A549 (cell line): Measurements from ENCODE around the gene CKMT2. TPM values are rescaled to one million over a fixed set of nuclear protein-coding genes. Genes with fewer than 3 reads are reported as not detected.

Experiments used
- ATAC-seq, 2 experiments: fragments of 200-7000 bp in 1 of 2; fragments of >200 bp in 1 of 2; cut with Nextera tagmentation in 1 of 2; cut with Tn5 transposase in 1 of 2; 3 replicates each; pipeline versions ENCODE4 v1.8.0 to v1.9.1; 2018 to 2020; ENCODE audit warnings: mild to moderate bottlenecking in 1 of 2, moderate library complexity in 1 of 2
- CTCF ChIA-PET: fragments of 300-600 bp; sonication (Branson Sonifier 250); formaldehyde crosslinking; extraction: SDS; loops from one replicate; lab custom pipeline; 2021; ENCODE audit warnings: antibody characterized with exemption, inconsistent platforms; lab: Yijun Ruan, JAX
- POLR2A ChIA-PET: fragments of 350-600 bp; formaldehyde crosslinking; extraction: SDS; loops from one replicate; lab custom pipeline; 2021; ENCODE audit warnings: antibody characterized with exemption, inconsistent platforms; lab: Yijun Ruan, JAX
- DNase-seq, 2 experiments: peaks; one replicate each; pipeline versions ENCODE4 v3.0.0 to v3.0.0-alpha.2; 2011 to 2016; ENCODE audit warnings: low read depth in 1 of 2, low spot score in 1 of 2
- FAIRE-seq: peaks from 2 replicates; lab custom pipeline; 2011; peaks lifted over from hg19 to GRCh38; lab: Jason Lieb, UNC
- H3K27ac ChIP-seq, 2 experiments: fragments of >200 bp; sonication (Bioruptor Twin); formaldehyde crosslinking; 3 replicates each; pipeline ENCODE4 v1.5.1; 2016 to 2017
- H3K4me1 ChIP-seq: fragments of >200 bp; sonication (Bioruptor Twin); formaldehyde crosslinking; 3 replicates; pipeline ENCODE4 v1.6.1; 2016
- H3K4me2 ChIP-seq: fragments of >200 bp; sonication (Bioruptor Twin); formaldehyde crosslinking; 3 replicates; pipeline ENCODE4 v1.6.1; 2016
- H3K4me3 ChIP-seq: fragments of >200 bp; sonication (Bioruptor Twin); formaldehyde crosslinking; 3 replicates; pipeline ENCODE4 v1.5.1; 2016
- H3K9me3 ChIP-seq: fragments of >200 bp; sonication (Bioruptor Twin); formaldehyde crosslinking; 3 replicates; pipeline ENCODE4 v1.6.1; 2016
- ATOH8 ChIP-seq: fragments of 250-450 bp; sonication (Bioruptor Pico); IDR thresholded peaks from 2 replicates; pipeline ENCODE4 v1.5.0; 2020; ENCODE audit warnings: low read depth, mild to moderate bottlenecking, moderate library complexity
- BHLHE40 ChIP-seq: IDR thresholded peaks from 2 replicates; pipeline ENCODE4 v1.6.1; 2012; ENCODE audit warnings: low read depth, low read length, inconsistent platforms
- CEBPB ChIP-seq, 2 experiments: fragments of >200 bp in 1 of 2; sonication (Bioruptor Twin) in 1 of 2; formaldehyde crosslinking in 1 of 2; IDR thresholded peaks; 2 replicates each; pipeline ENCODE4 v1.6.1; 2012 to 2016
- CHD2 ChIP-seq: fragments of 150-350 bp; IDR thresholded peaks from 2 replicates; pipeline ENCODE4 v1.6.1; 2014; ENCODE audit warnings: low read length; ENCODE audit not compliant: partially characterized antibody
- CHD4 ChIP-seq: fragments of 200-600 bp; sonication (generic); IDR thresholded peaks from 2 replicates; pipeline ENCODE4 v1.6.1; 2016; ENCODE audit warnings: antibody characterized with exemption, mild to moderate bottlenecking, borderline replicate concordance
- E2F6 ChIP-seq: IDR thresholded peaks from 2 replicates; pipeline ENCODE4 v1.6.1; 2012; ENCODE audit warnings: low read depth, borderline replicate concordance
- EHF ChIP-seq: fragments of 250-450 bp; sonication (Bioruptor Pico); IDR thresholded peaks from 2 replicates; pipeline ENCODE4 v1.5.0; 2020; ENCODE audit warnings: mild to moderate bottlenecking
- EHMT2 ChIP-seq: fragments of 200-600 bp; sonication (generic); IDR thresholded peaks from 2 replicates; pipeline ENCODE4 v1.6.1; 2016; ENCODE audit warnings: antibody characterized with exemption, low read depth, mild to moderate bottlenecking, moderate library complexity
- EP300 ChIP-seq, 2 experiments: fragments of >200 bp; sonication (Bioruptor Twin); formaldehyde crosslinking; IDR thresholded peaks; 2 replicates in 1 of 2; 3 replicates in 1 of 2; pipeline ENCODE4 v1.6.1; 2016 to 2017
- FOXS1 ChIP-seq: fragments of 250-450 bp; sonication (Bioruptor Pico); IDR thresholded peaks from 2 replicates; pipeline ENCODE4 v1.5.0; 2020; ENCODE audit warnings: mild to moderate bottlenecking, moderate library complexity
- GATA3 ChIP-seq: IDR thresholded peaks from 2 replicates; pipeline ENCODE4 v1.6.1; 2012; ENCODE audit warnings: borderline replicate concordance
- HOXA7 ChIP-seq: fragments of 250-450 bp; sonication (Bioruptor Pico); IDR thresholded peaks from 2 replicates; pipeline ENCODE4 v1.5.0; 2020; ENCODE audit warnings: mild to moderate bottlenecking, moderate library complexity
- HOXB13 ChIP-seq: fragments of 250-450 bp; sonication (Bioruptor Pico); IDR thresholded peaks from 2 replicates; pipeline ENCODE4 v1.5.0; 2020; ENCODE audit warnings: low read depth, mild to moderate bottlenecking, moderate library complexity
- HOXB5 ChIP-seq: fragments of 250-450 bp; sonication (Bioruptor Pico); IDR thresholded peaks from 2 replicates; pipeline ENCODE4 v1.5.0; 2020; ENCODE audit warnings: mild to moderate bottlenecking, moderate library complexity
- KDM1A ChIP-seq: fragments of 200-600 bp; sonication (generic); IDR thresholded peaks from 2 replicates; pipeline ENCODE4 v1.6.1; 2016; ENCODE audit warnings: low read depth, mild to moderate bottlenecking
- KDM5A ChIP-seq: fragments of 200-600 bp; sonication (generic); IDR thresholded peaks from 2 replicates; pipeline ENCODE4 v1.6.1; 2016; ENCODE audit warnings: antibody characterized with exemption, mild to moderate bottlenecking
- MYC ChIP-seq: IDR thresholded peaks from 2 replicates; pipeline ENCODE4 v1.6.1; 2012; ENCODE audit warnings: mild to moderate bottlenecking, inconsistent platforms, low read length, improper control_type of control experiment, borderline replicate concordance
- RARB ChIP-seq: fragments of 250-450 bp; sonication (Bioruptor Pico); IDR thresholded peaks from 2 replicates; pipeline ENCODE4 v1.8.0; 2021; ENCODE audit warnings: mild to moderate bottlenecking, moderate library complexity
- SREBF2 ChIP-seq: fragments of 450-650 bp; IDR thresholded peaks from 2 replicates; pipeline ENCODE4 v1.6.1; 2014; ENCODE audit warnings: mild to moderate bottlenecking, moderate library complexity
- ZC3H11A ChIP-seq: fragments of 450-650 bp; IDR thresholded peaks from 2 replicates; pipeline ENCODE4 v1.6.1; 2014; ENCODE audit warnings: antibody characterized with exemption, mild to moderate bottlenecking
- ZFP36 ChIP-seq: fragments of 450-650 bp; IDR thresholded peaks from 2 replicates; pipeline ENCODE4 v1.6.1; 2014; ENCODE audit warnings: borderline replicate concordance; ENCODE audit not compliant: partially characterized antibody
- WGBS: methylation state at CpG from one replicate; pipeline ENCODE4 v1.1.6; 2017; ENCODE audit errors: missing lambda C conversion rate; 5-methylcytosine and 5-hydroxymethylcytosine counted together
- polyA plus RNA-seq, 4 experiments: library from polyadenylated mRNA; depleted of rRNA in 3 of 4; stranded (reverse); fragments of >200 nt; fragmentation: RNase III in 1 of 4; extraction: RNeasy Plus Mini Kit Qiagen cat#74134 plus additional on column Dnase treatment in 1 of 4; gene quantifications; 2 replicates in 3 of 4; 3 replicates in 1 of 4; pipeline ENCODE4 v1.2.3, GENCODE V29; 2011 to 2017
- TF ChIP-seq, protein P1 (sequence below): fragments of 250-450 bp; sonication (Bioruptor Pico); IDR thresholded peaks from 2 replicates; pipeline ENCODE4 v1.5.0; 2021; ENCODE audit warnings: mild to moderate bottlenecking, moderate library complexity, borderline replicate concordance
- TF ChIP-seq, protein P2 (sequence below): fragments of 150-350 bp; IDR thresholded peaks from 2 replicates; pipeline ENCODE4 v1.6.1; 2014; ENCODE audit warnings: low read depth, mild to moderate bottlenecking, low read length

The CKMT2 gene
- polyA plus RNA-seq, 2 of the 4 experiments (the other 2 are of a cell fraction) = not detected

DNA sequence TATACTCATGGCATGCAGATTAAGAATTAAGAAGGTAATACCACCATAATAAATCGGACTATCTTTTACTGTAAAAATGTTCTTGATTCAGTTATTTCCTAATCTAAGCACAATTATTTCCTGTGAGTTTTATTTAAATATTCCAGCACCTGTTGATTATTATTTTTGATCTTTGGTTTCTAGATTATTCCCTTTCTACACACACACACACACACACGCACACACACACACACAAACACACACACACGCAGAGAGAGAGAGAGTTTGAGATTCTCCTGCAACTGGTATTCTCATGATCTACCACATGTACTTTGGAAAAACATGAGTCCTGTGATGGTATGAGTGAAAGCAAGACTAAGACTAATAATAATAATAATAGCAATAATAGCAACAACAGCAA, 17.0 kb upstream of the CKMT2 start:
- no peak overlapping the region for H3K4me3 ChIP-seq
- no peak overlapping the region for H3K27ac ChIP-seq
- FAIRE-seq (no peak), ATAC-seq (no peak), DNase-seq (no peak)
- H3K9me3 ChIP-seq = no peaks in the 10 kb centered on the region
- CTCF ChIA-PET = interaction anchor here (0.8 kb wide), 1 partner anchor 21 kb away, joined by 4 read pairs; no protein-coding TSS in a partner anchor
- 57% methylated on average over 3 of the region's 3 CpGs for WGBS
- H3K4me2 ChIP-seq = no peak overlapping the region
- POLR2A ChIA-PET = no interaction called here
- no peaks in the 10 kb centered on the region for H3K4me1 ChIP-seq
- TF ChIP-seq MYC (no peak), SREBF2 (no peak), CHD4 (no peak), ZC3H11A (no peak), FOXS1 (no peak), EP300 (IDR thresholded peaks at IDR 0.05) (no peak), GATA3 (no peak), HOXA7 (CRISPR knock-in tag) (no peak), KDM5A (no peak), ATOH8 (no peak), BHLHE40 (no peak), ZFP36 (no peak), CEBPB (IDR thresholded peaks at IDR 0.05) (no peak), RARB (no peak), KDM1A (no peak), EHMT2 (no peak), CHD2 (no peak)
- TF ChIP-seq, protein P1, sequence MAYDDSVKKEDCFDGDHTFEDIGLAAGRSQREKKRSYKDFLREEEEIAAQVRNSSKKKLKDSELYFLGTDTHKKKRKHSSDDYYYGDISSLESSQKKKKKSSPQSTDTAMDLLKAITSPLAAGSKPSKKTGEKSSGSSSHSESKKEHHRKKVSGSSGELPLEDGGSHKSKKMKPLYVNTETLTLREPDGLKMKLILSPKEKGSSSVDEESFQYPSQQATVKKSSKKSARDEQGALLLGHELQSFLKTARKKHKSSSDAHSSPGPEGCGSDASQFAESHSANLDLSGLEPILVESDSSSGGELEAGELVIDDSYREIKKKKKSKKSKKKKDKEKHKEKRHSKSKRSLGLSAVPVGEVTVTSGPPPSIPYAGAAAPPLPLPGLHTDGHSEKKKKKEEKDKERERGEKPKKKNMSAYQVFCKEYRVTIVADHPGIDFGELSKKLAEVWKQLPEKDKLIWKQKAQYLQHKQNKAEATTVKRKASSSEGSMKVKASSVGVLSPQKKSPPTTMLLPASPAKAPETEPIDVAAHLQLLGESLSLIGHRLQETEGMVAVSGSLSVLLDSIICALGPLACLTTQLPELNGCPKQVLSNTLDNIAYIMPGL (CRISPR knock-in tag) = no peak
- TF ChIP-seq, protein P2, sequence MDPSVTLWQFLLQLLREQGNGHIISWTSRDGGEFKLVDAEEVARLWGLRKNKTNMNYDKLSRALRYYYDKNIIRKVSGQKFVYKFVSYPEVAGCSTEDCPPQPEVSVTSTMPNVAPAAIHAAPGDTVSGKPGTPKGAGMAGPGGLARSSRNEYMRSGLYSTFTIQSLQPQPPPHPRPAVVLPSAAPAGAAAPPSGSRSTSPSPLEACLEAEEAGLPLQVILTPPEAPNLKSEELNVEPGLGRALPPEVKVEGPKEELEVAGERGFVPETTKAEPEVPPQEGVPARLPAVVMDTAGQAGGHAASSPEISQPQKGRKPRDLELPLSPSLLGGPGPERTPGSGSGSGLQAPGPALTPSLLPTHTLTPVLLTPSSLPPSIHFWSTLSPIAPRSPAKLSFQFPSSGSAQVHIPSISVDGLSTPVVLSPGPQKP = no peak

GRCh38 chr5:81219389-81219788, 13.7 kb upstream of the CKMT2 start:
- TF ChIP-seq HOXB13 (CRISPR knock-in tag) (no peak), ZFP36 (no peak), E2F6 (no peak), EHF (CRISPR knock-in tag) (no peak), RARB (no peak), HOXB5 (no peak)
- Histone ChIP-seq H3K4me3 (no peak overlapping the region), H3K27ac (no peak overlapping the region), H3K9me3 (no peaks in the 10 kb centered on the region), H3K4me1 (no peaks in the 10 kb centered on the region), H3K4me2 (no peak overlapping the region)
- 74% methylated on average over 3 of the region's 3 CpGs for WGBS
- no peak for DNase-seq
- CTCF ChIA-PET = interaction anchor here (0.7 to 1.5 kb wide), 3 partner anchors 12 to 55 kb away, joined by 3 to 4 read pairs (median 3); no protein-coding TSS in a partner anchor
- POLR2A ChIA-PET = no interaction called here
- FAIRE-seq = no peak
- no peak for ATAC-seq
